Type B pancreatic cell (in vitro differentiated cells): Measurements from ENCODE around the gene HPCAL1. TPM values are rescaled to one million over a fixed set of nuclear protein-coding genes. Genes with fewer than 3 reads are reported as not detected.

ENCODE experiments used
- DNase-seq: peaks from one replicate; pipeline ENCODE4 v3.0.0; 2021; ENCODE audit warnings: mixed read lengths; ENCODE audit not compliant: unreplicated experiment; ENCODE audit errors: extremely low spot score
- H3K27ac Mint-ChIP-seq: 2 replicates; pipeline ENCODE4 v1.8.0; 2021; ENCODE audit warnings: mild to moderate bottlenecking, mixed read lengths
- H3K27me3 Mint-ChIP-seq: 2 replicates; pipeline ENCODE4 v1.8.0; 2021; ENCODE audit warnings: mixed read lengths
- H3K36me3 Mint-ChIP-seq: 2 replicates; pipeline ENCODE4 v1.8.0; 2021; ENCODE audit warnings: mixed read lengths
- H3K4me1 Mint-ChIP-seq: one replicate; pipeline ENCODE4 v1.8.0; 2021; ENCODE audit warnings: mixed read lengths; ENCODE audit not compliant: unreplicated experiment
- H3K4me3 Mint-ChIP-seq: 2 replicates; pipeline ENCODE4 v1.8.0; 2021; ENCODE audit warnings: mild to moderate bottlenecking, mixed read lengths
- H3K9me3 Mint-ChIP-seq: 2 replicates; pipeline ENCODE4 v1.8.0; 2021; ENCODE audit warnings: mixed read lengths
- CTCF ChIP-seq: fragments of 200-600 bp; sonication (generic); conservative IDR thresholded peaks from 2 replicates; pipeline ENCODE4 v1.5.0; 2021; ENCODE audit warnings: antibody characterized with exemption, mild to moderate bottlenecking
- total RNA-seq: library from RNA; stranded (reverse); gene quantifications from 2 replicates; pipeline ENCODE4 v1.2.1, GENCODE V29; 2021; ENCODE audit warnings: low replicate concordance

Gene HPCAL1
- total RNA-seq, 1 donor from 2014 or later = 17.8 TPM

GRCh38 chr2:10256515-10257031 is 46.1 kb upstream of the HPCAL1 start:
- H3K36me3 Mint-ChIP-seq = no peaks in the 10 kb centered on the region
- no peak for DNase-seq
- H3K4me3 Mint-ChIP-seq = no peak overlapping the region

GRCh38 chr2:10257036-10257435 is 45.7 kb upstream of the HPCAL1 start:
- no peak for TF ChIP-seq CTCF
- Mint-ChIP-seq H3K36me3 (no peaks in the 10 kb centered on the region), H3K4me1 (peaks cover 4% of the 10 kb centered on the region), H3K4me3 (no peak overlapping the region), H3K27ac (no peak overlapping the region), H3K27me3 (peaks cover 7% of the 10 kb centered on the region), H3K9me3 (no peaks in the 10 kb centered on the region)
- no peak for DNase-seq

More at GRCh38 chr2:10256515-10257031, 46.1 kb upstream of the HPCAL1 start:
- peaks cover 7% of the 10 kb centered on the region for H3K27me3 Mint-ChIP-seq
- H3K9me3 Mint-ChIP-seq = no peaks in the 10 kb centered on the region
- H3K27ac Mint-ChIP-seq = no peak overlapping the region
- H3K4me1 Mint-ChIP-seq = peaks cover 4% of the 10 kb centered on the region
- TF ChIP-seq CTCF = no peak

GRCh38 chr2:10257500-10258147 is 45.1 kb upstream of the HPCAL1 start:
- Mint-ChIP-seq H3K27ac (no peak overlapping the region), H3K27me3 (peaks cover 7% of the 10 kb centered on the region), H3K4me1 (peaks cover 4% of the 10 kb centered on the region), H3K4me3 (no peak overlapping the region), H3K36me3 (no peaks in the 10 kb centered on the region), H3K9me3 (no peaks in the 10 kb centered on the region)
- no peak for TF ChIP-seq CTCF
- DNase-seq = no peak

- no peak for TF ChIP-seq CTCF
These were observed 44.4 kb upstream of the HPCAL1 start for GRCh38 chr2:10258326-10258725.

GRCh38 chr2:10258726-10259125 is 44.0 kb upstream of the HPCAL1 start:
- H3K9me3 Mint-ChIP-seq = no peaks in the 10 kb centered on the region
- DNase-seq = no peak
- no peak overlapping the region for H3K27ac Mint-ChIP-seq
- peaks cover 4% of the 10 kb centered on the region for H3K4me1 Mint-ChIP-seq
- no peak for TF ChIP-seq CTCF
- H3K36me3 Mint-ChIP-seq = no peaks in the 10 kb centered on the region
- H3K4me3 Mint-ChIP-seq = no peak overlapping the region
- peaks cover 7% of the 10 kb centered on the region for H3K27me3 Mint-ChIP-seq

More at GRCh38 chr2:10258326-10258725, 44.4 kb upstream of the HPCAL1 start:
- Mint-ChIP-seq H3K36me3 (no peaks in the 10 kb centered on the region), H3K4me3 (no peak overlapping the region), H3K27me3 (peaks cover 7% of the 10 kb centered on the region), H3K27ac (no peak overlapping the region), H3K9me3 (no peaks in the 10 kb centered on the region), H3K4me1 (peaks cover 4% of the 10 kb centered on the region)
- DNase-seq = no peak
